HG03175 (cell line): ENCODE data around the gene PWWP2B.

ENCODE experiments used
- ATAC-seq: cut with Tn5 transposase; IDR thresholded peaks from one replicate; pipeline ENCODE4 v1.9.1; 2021; ENCODE audit warnings: mild to moderate bottlenecking, moderate library complexity; ENCODE audit not compliant: unreplicated experiment

Gene PWWP2B

DNA sequence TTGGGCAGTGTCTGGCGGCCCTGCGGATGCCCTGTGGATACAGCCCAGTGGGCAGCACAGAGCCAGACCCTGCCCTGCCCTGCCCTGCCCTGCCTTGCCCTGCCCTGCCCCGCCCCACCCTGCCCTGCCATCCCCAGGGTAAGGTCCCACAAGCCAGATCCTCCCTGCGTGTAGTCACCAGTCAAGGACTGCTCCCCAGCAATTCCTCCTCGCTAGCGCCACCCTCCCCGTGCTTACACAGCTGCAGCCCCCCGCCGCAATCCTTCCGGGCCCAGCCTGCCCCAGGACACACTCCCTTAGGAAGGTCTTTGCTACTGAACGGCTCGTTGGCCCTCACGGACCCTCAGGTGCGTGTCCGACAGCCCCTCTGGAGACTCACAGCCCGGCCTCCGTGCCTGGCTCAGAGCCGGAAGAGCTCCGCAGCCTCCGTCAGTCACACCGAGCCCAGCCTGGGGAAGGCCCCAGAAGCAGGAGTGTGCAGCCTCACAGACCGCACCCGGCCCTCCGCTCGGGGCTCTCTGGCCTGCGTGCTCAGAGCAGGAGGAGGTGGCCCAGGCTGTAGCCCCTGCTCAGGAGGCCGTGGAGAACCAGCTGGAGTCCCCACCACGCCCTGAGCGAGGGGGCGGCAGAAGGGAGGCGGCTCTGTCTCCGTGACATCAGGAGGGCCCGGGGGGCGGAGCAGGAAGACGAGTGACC is 68.3 kb downstream of the PWWP2B start:
- no peak for ATAC-seq

DNA sequence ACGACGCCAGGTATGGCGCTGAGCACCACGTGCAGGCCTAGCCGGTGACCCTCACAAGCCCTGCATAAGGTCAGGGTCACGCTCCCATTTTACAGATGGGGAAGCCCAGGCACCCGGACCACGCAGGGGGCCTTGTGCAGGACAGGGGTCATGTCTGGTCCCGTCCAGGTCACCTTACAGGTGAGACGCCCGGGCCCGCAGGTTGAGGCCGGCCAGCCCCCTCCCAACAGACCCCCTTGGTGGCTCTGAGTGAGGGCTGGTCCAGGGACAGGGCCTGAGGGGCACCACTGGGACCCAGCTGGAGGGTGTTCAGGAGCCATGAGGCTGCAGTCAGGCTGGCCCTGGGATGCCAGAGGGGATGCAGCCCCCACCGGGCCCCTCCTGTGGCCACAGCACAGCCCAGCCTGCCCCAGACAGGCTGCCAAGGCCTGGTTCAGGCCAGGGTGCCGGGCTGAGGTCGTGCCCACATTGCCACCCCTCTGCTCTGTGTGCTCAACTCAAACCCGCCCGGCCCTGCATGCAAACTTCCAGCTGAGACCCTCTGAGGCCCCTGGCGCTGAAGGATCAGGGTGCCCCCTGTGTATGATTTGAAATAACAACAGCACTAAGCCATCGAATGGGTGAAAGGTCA is 69.0 kb downstream of the PWWP2B start:
- no peak for ATAC-seq

DNA sequence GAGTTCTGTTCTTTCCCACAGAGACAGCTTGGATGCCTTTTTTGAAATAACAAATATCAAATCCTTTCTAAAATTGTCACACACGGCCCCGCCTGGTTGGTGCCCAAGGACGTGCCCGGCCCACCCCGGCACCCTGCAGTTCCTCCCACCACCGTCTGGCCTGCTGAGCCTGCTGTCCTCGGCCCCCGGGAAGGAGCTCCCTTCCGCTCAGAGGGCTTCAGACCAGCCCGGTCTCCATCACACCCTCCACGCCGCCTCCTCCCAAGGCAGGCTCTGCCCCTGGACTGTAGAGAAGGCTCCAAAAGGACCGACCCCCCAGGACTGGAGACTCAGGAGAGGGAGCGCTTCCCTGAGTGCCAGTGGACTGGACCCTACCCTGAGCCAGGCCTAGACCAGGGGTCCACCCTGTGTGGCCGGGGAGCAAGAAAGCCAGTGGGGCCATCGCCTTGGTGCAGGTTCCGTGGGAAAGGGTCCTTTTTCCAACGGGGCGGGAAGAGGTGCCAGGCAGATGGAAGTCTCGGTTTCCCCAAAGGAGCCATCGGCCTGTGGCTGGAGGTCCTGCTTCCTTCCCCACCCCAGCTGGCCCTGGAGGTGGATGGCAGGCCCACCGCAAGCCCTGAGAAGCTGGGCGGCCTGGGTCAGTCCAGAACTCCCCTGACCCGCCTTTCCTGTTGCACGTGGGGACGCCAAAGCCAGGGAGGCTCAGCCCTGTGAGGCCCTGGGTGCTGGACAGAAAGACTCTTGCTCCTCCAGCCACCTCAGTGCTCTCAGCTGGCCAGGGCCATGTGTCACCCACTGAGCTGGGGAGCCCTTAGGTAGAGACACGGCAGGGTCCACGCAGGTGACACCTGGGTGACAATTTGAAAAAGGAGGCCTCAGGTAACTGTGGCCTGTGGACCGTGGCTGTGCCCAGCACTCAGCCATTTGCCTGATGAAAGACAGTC is 69.8 kb downstream of the PWWP2B start:
- no peak for ATAC-seq
